Caco-2 (cell line): Measurements from ENCODE around the gene CDK5RAP2. TPM values are rescaled to one million over a fixed set of nuclear protein-coding genes. Genes with fewer than 3 reads are reported as not detected.

ENCODE experiments used
- BruUV-seq: library from RNA; stranded (reverse); fragments of 400-500 nt; replicated peaks from 2 replicates; lab custom pipeline; 2021; lab: Mats Ljungman, UMichigan
- CTCF ChIA-PET: fragments of 300-600 bp; sonication (Branson Sonifier 250); formaldehyde crosslinking; loops from one replicate; lab custom pipeline; 2022; ENCODE audit warnings: antibody characterized with exemption; lab: Charles Lee
- POLR2A ChIA-PET: fragments of 300-600 bp; sonication (Branson Sonifier 250); formaldehyde crosslinking; loops from one replicate; lab custom pipeline; 2022; ENCODE audit warnings: antibody characterized with exemption; lab: Charles Lee
- DNase-seq, 2 experiments: peaks; one replicate each; pipeline versions ENCODE4 v3.0.0 to v3.0.0-alpha.2; 2020 to 2022
- H3K27me3 ChIP-seq: replicated peaks from 2 replicates; pipeline ENCODE4 v1.6.0; 2011; ENCODE audit warnings: low read length; ENCODE audit not compliant: control insufficient read depth, insufficient read depth
- H3K36me3 ChIP-seq: 2 replicates; pipeline ENCODE4 v1.5.1; 2011; ENCODE audit warnings: low read length; ENCODE audit not compliant: control insufficient read depth, insufficient read depth
- H3K4me1 ChIP-seq: fragments of 250-450 bp; sonication (Bioruptor Pico); 2 replicates; pipeline ENCODE4 v1.5.1; 2020; ENCODE audit warnings: mild to moderate bottlenecking
- H3K4me3 ChIP-seq: 2 replicates; pipeline ENCODE4 v1.5.1; 2011; ENCODE audit warnings: low read depth, mild to moderate bottlenecking, control low read depth, low read length
- H3K9me3 ChIP-seq: fragments of 250-450 bp; sonication (Bioruptor Pico); 2 replicates; pipeline ENCODE4 v1.5.1; 2020; ENCODE audit warnings: mild to moderate bottlenecking, moderate library complexity
- H3K27ac Mint-ChIP-seq: one replicate; pipeline ENCODE4 v1.8.0; 2022; ENCODE audit warnings: mixed read lengths; ENCODE audit not compliant: unreplicated experiment
- H3K27me3 Mint-ChIP-seq: one replicate; pipeline ENCODE4 v1.8.0; 2022; ENCODE audit warnings: mixed read lengths; ENCODE audit not compliant: insufficient read depth, unreplicated experiment
- H3K36me3 Mint-ChIP-seq: one replicate; pipeline ENCODE4 v1.8.0; 2022; ENCODE audit warnings: mild to moderate bottlenecking, mixed read lengths; ENCODE audit not compliant: insufficient read depth, unreplicated experiment
- H3K4me1 Mint-ChIP-seq: one replicate; pipeline ENCODE4 v1.8.0; 2022; ENCODE audit warnings: low read depth, mixed read lengths; ENCODE audit not compliant: unreplicated experiment
- H3K4me3 Mint-ChIP-seq: one replicate; pipeline ENCODE4 v1.8.0; 2022; ENCODE audit warnings: mild to moderate bottlenecking, moderate library complexity, mixed read lengths; ENCODE audit not compliant: unreplicated experiment
- H3K9me3 Mint-ChIP-seq: one replicate; pipeline ENCODE4 v1.8.0; 2022; ENCODE audit warnings: mixed read lengths; ENCODE audit not compliant: unreplicated experiment
- CTCF ChIP-seq, 2 experiments: fragments of 200-600 bp in 1 of 2; IDR thresholded peaks; 1 replicate in 1 of 2; 2 replicates in 1 of 2; pipeline versions ENCODE4 v1.5.1 to v1.8.0; 2011 to 2022; ENCODE audit warnings: antibody characterized with exemption in 1 of 2, control low read depth in 1 of 2, inconsistent platforms in 1 of 2, low read depth in 1 of 2, low read length in 1 of 2, mild to moderate bottlenecking in 1 of 2, moderate library complexity in 1 of 2; ENCODE audit not compliant: insufficient read depth in 1 of 2, severe bottlenecking in 1 of 2, unreplicated experiment in 1 of 2
- intact Hi-C: fragments of 100-400 bp; cut with micrococcal nuclease; formaldehyde crosslinking; loops from one replicate; pipeline ENCODE4 v1.10.0; 2022; ENCODE audit not compliant: unreplicated experiment
- total RNA-seq: library from RNA; stranded (reverse); gene quantifications from 2 replicates; pipeline ENCODE4 v1.2.3, GENCODE V29; 2022

CDK5RAP2 gene
- total RNA-seq, 1 experiment from 2014 or later, result 71.3 TPM

- intact Hi-C loops, result no loop called here
- POLR2A ChIA-PET, result no interaction called here
Measured at GRCh38 chr9:120627073-120627472, 47.1 kb upstream of the CDK5RAP2 start.

GRCh38 chr9:120626512-120626911, 46.5 kb upstream of the CDK5RAP2 start:
- H3K4me1 Mint-ChIP-seq, result no peaks in the 10 kb centered on the region
- no peak for TF ChIP-seq CTCF (IDR thresholded peaks at IDR 0.05; ENCODE audit: insufficient read depth in 1 of 2, low read depth in 1 of 2, low read length in 1 of 2, severe bottlenecking in 1 of 2, unreplicated experiment in 1 of 2)
- H3K4me3 Mint-ChIP-seq, result no peak overlapping the region
- no peak overlapping the region for H3K27ac Mint-ChIP-seq
- no peaks in the 10 kb centered on the region for H3K36me3 Mint-ChIP-seq
- H3K9me3 ChIP-seq, result no peaks in the 10 kb centered on the region
- no TSS peak for BruUV-seq
- intact Hi-C loops, result no loop called here
- no peaks in the 10 kb centered on the region for H3K9me3 Mint-ChIP-seq
- H3K36me3 ChIP-seq, result no peaks in the 10 kb centered on the region
- POLR2A ChIA-PET, result no interaction called here
- H3K4me3 ChIP-seq, result no peak overlapping the region
- no peak for DNase-seq
- CTCF ChIA-PET, result no interaction called here
- H3K27me3 ChIP-seq, result no peaks in the 10 kb centered on the region
- H3K4me1 ChIP-seq, result no peaks in the 10 kb centered on the region
- H3K27me3 Mint-ChIP-seq, result no peaks in the 10 kb centered on the region

More at GRCh38 chr9:120627073-120627472, 47.1 kb upstream of the CDK5RAP2 start:
- Histone ChIP-seq H3K4me1 (no peaks in the 10 kb centered on the region), H3K9me3 (no peaks in the 10 kb centered on the region), H3K4me3 (no peak overlapping the region), H3K27me3 (no peaks in the 10 kb centered on the region), H3K36me3 (no peaks in the 10 kb centered on the region)
- Mint-ChIP-seq H3K27me3 (no peaks in the 10 kb centered on the region), H3K36me3 (no peaks in the 10 kb centered on the region), H3K9me3 (no peaks in the 10 kb centered on the region), H3K4me1 (no peaks in the 10 kb centered on the region), H3K4me3 (no peak overlapping the region), H3K27ac (no peak overlapping the region)
- DNase-seq, result no peak
- no peak for TF ChIP-seq CTCF (IDR thresholded peaks at IDR 0.05; ENCODE audit: insufficient read depth in 1 of 2, low read depth in 1 of 2, low read length in 1 of 2, severe bottlenecking in 1 of 2, unreplicated experiment in 1 of 2)
- no TSS peak for BruUV-seq
- CTCF ChIA-PET, result no interaction called here

- BruUV-seq, result no TSS peak
- H3K4me3 ChIP-seq, result no peak overlapping the region
- ChIA-PET POLR2A (no interaction called here), CTCF (no interaction called here)
- H3K4me1 ChIP-seq, result no peaks in the 10 kb centered on the region
- intact Hi-C loops, result no loop called here
- Mint-ChIP-seq H3K9me3 (no peaks in the 10 kb centered on the region), H3K4me3 (no peak overlapping the region), H3K27me3 (no peaks in the 10 kb centered on the region), H3K4me1 (peaks cover 4% of the 10 kb centered on the region), H3K27ac (no peak overlapping the region), H3K36me3 (no peaks in the 10 kb centered on the region)
- no peaks in the 10 kb centered on the region for H3K9me3 ChIP-seq
- no peaks in the 10 kb centered on the region for H3K36me3 ChIP-seq
- DNase-seq, result no peak
- no peaks in the 10 kb centered on the region for H3K27me3 ChIP-seq
- no peak for TF ChIP-seq CTCF (IDR thresholded peaks at IDR 0.05; ENCODE audit: insufficient read depth in 1 of 2, low read depth in 1 of 2, low read length in 1 of 2, severe bottlenecking in 1 of 2, unreplicated experiment in 1 of 2)
Measured at GRCh38 chr9:120625222-120625621, 45.3 kb upstream of the CDK5RAP2 start.
